Fibroblast of pulmonary artery (primary cell): ENCODE data around the gene TCF4.
A peak's percentile ranks its signal among the peaks of the same experiment; 100 is the strongest.

Source experiments
- DNase-seq: peaks from one replicate; pipeline ENCODE4 v3.0.0-alpha.2; 2010; ENCODE audit warnings: low read depth
- H3K4me3 ChIP-seq: replicated peaks from 2 replicates; pipeline ENCODE4 v1.5.1; 2011; ENCODE audit warnings: low read depth, mild to moderate bottlenecking, control low read depth, low read length, moderate library complexity
- CTCF ChIP-seq: IDR thresholded peaks from 2 replicates; pipeline ENCODE4 v1.5.1; 2011; ENCODE audit warnings: mild to moderate bottlenecking, control low read depth, low read length, inconsistent platforms; ENCODE audit errors: missing control alignments

The TCF4 gene

GRCh38 chr18:55427951-55428350 is 160.0 kb downstream of the TCF4 start:
- DNase-seq = no peak
- TF ChIP-seq CTCF = no peak
- no peak overlapping the region for H3K4me3 ChIP-seq

GRCh38 chr18:55425698-55426097 is 162.3 kb downstream of the TCF4 start:
- no peak for TF ChIP-seq CTCF

GRCh38 chr18:55422456-55423180 is 165.4 kb downstream of the TCF4 start:
- H3K4me3 ChIP-seq = peak overlapping the region; percentile 54
- DNase-seq = peak; percentile 76
- no peak for TF ChIP-seq CTCF

More at GRCh38 chr18:55425698-55426097, 162.3 kb downstream of the TCF4 start:
- DNase-seq = no peak
- no peak overlapping the region for H3K4me3 ChIP-seq

GRCh38 chr18:55421615-55422419 is 166.2 kb downstream of the TCF4 start:
- peak overlapping the region; percentile 54 for H3K4me3 ChIP-seq
- peak; percentile 60 for DNase-seq
- TF ChIP-seq CTCF = no peak

GRCh38 chr18:55421308-55421614 is 166.7 kb downstream of the TCF4 start:
- no peak for TF ChIP-seq CTCF
- H3K4me3 ChIP-seq = peak overlapping the region; percentile 54
- DNase-seq = no peak

GRCh38 chr18:55420665-55421307 is 167.2 kb downstream of the TCF4 start:
- peak overlapping the region; percentile 54 for H3K4me3 ChIP-seq
- no peak for TF ChIP-seq CTCF
- DNase-seq = no peak
